ENCODE data around the gene IL17REL.

- TF ChIP-seq POLR2A (IDR thresholded peaks at IDR 0.05; ENCODE audit: low read depth, low read length) = no peak
- no peak for TF ChIP-seq BCL3 (IDR thresholded peaks at IDR 0.05; ENCODE audit: borderline replicate concordance, insufficient read depth, low read depth, low read length, poor library complexity, severe bottlenecking)
- no peak for TF ChIP-seq GABPA (IDR thresholded peaks at IDR 0.05; ENCODE audit: low read depth)
- TF ChIP-seq POLR2AphosphoS5 (IDR thresholded peaks at IDR 0.05; ENCODE audit: low read length) = no peak
These were observed 9.8 kb downstream of the IL17REL start for GRCh38 chr22:50002791-50003190.
